Transverse colon (tissue), 4 donors: ENCODE data around the gene PITPNM2.

Experiments used
- CTCF ChIP-seq, 5 experiments: fragments of 200-600 bp in 3 of 5; fragments of 450-650 bp in 2 of 5; sonication (generic) in 3 of 5; IDR thresholded peaks; 1 replicate in 2 of 5; 2 replicates in 3 of 5; pipeline ENCODE4 v1.5.1; 2016 to 2017; ENCODE audit warnings: antibody characterized with exemption in 5 of 5, inconsistent platforms in 3 of 5, mild to moderate bottlenecking in 2 of 5, moderate library complexity in 1 of 5
- POLR2AphosphoS5 ChIP-seq, 3 donors: sonication (generic); formaldehyde crosslinking; IDR thresholded peaks; one replicate each; pipeline ENCODE4 v1.6.1; 2016; ENCODE audit warnings: antibody characterized with exemption in 3 of 3

GRCh38 chr12:123143736-123144461 lies 7.0 kb downstream of the PITPNM2 start:
- no peak for TF ChIP-seq CTCF (IDR thresholded peaks at IDR 0.05)
- TF ChIP-seq POLR2AphosphoS5 (IDR thresholded peaks at IDR 0.05): no peak
